Measurements from ENCODE around the gene SLC5A2. TPM values are rescaled to one million over a fixed set of nuclear protein-coding genes. Genes with fewer than 3 reads are reported as not detected.

Gene SLC5A2
- total and polyA plus RNA-seq, 2 of the 13 experiments (the other 11 are each of a cell fraction or from before 2014, with no cell fraction given): 0.24 to 0.97 TPM

DNA sequence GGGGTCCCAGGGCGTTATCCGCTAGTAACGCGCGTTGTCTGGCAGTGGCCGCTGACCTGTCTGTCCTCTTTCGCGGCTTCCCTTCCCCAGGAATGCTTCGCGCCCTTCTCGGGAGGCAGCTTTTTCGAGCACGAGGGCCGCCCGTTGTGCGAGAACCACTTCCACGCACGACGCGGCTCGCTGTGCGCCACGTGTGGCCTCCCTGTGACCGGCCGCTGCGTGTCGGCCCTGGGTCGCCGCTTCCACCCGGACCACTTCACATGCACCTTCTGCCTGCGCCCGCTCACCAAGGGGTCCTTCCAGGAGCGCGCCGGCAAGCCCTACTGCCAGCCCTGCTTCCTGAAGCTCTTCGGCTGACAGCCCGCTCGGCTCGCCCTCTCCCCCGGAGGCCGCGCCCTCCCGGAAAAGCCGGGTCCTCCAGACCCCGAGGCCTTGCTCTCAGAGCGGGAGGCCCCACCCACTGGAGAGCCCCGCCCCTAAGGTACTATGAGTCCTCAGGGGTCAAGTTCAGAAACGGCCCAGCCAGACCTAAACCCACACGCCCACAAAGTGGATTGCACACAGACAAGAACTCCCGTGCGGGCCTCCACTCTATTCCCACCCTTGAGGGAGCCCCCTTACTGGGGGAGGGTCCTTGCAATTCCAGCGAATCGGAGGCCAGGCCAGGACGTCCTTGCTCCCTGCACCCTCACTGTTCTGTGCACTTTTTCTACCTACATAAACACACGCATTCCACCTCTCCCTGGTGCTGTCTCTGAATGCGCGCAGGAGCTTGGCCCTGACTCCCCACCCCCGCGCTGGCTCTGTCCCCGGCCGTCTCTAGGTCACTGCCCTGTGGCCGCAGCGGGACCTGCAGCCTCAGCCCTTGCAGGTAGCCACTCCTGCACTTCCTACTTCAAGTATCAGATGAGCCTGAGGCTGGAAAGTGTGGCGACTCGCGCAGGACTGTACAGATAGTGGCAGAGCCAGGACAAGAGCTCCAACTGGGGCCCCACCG is 5.4 kb upstream of the SLC5A2 start (continued):
- TF ChIP-seq, protein P1, sequence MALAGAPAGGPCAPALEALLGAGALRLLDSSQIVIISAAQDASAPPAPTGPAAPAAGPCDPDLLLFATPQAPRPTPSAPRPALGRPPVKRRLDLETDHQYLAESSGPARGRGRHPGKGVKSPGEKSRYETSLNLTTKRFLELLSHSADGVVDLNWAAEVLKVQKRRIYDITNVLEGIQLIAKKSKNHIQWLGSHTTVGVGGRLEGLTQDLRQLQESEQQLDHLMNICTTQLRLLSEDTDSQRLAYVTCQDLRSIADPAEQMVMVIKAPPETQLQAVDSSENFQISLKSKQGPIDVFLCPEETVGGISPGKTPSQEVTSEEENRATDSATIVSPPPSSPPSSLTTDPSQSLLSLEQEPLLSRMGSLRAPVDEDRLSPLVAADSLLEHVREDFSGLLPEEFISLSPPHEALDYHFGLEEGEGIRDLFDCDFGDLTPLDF (CRISPR knock-in tag; IDR thresholded peaks at IDR 0.05): peak; percentile 49; the same call in 1 of the 2 replicates
- 0 out of 2 replicates have a peak, but pooled peaks have one; percentile 69 for TF ChIP-seq ATAD3A (CRISPR knock-in tag; IDR thresholded peaks at IDR 0.05)
- peak; percentile 74 for TF ChIP-seq ZNF44 (CRISPR knock-in tag; IDR thresholded peaks at IDR 0.05)
- TF ChIP-seq, protein P2, sequence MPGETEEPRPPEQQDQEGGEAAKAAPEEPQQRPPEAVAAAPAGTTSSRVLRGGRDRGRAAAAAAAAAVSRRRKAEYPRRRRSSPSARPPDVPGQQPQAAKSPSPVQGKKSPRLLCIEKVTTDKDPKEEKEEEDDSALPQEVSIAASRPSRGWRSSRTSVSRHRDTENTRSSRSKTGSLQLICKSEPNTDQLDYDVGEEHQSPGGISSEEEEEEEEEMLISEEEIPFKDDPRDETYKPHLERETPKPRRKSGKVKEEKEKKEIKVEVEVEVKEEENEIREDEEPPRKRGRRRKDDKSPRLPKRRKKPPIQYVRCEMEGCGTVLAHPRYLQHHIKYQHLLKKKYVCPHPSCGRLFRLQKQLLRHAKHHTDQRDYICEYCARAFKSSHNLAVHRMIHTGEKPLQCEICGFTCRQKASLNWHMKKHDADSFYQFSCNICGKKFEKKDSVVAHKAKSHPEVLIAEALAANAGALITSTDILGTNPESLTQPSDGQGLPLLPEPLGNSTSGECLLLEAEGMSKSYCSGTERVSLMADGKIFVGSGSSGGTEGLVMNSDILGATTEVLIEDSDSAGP (CRISPR knock-in tag; IDR thresholded peaks at IDR 0.05; ENCODE audit: borderline replicate concordance): peak; percentile 91
- TF ChIP-seq ONECUT2 (CRISPR knock-in tag; IDR thresholded peaks at IDR 0.05): no peak
- TF ChIP-seq, protein P3, sequence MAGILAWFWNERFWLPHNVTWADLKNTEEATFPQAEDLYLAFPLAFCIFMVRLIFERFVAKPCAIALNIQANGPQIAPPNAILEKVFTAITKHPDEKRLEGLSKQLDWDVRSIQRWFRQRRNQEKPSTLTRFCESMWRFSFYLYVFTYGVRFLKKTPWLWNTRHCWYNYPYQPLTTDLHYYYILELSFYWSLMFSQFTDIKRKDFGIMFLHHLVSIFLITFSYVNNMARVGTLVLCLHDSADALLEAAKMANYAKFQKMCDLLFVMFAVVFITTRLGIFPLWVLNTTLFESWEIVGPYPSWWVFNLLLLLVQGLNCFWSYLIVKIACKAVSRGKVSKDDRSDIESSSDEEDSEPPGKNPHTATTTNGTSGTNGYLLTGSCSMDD (CRISPR knock-in tag; IDR thresholded peaks at IDR 0.05): peak; percentile 83; the same call in 1 of the 2 replicates
- peak; percentile 3 for TF ChIP-seq MED8 (CRISPR knock-in tag; IDR thresholded peaks at IDR 0.05; ENCODE audit: insufficient replicate concordance)
- TF ChIP-seq KDM3A (CRISPR knock-in tag; IDR thresholded peaks at IDR 0.05; ENCODE audit: low read depth): peak; percentile 7; the same call in 1 of the 2 replicates
- TF ChIP-seq ZNF12 (CRISPR knock-in tag; IDR thresholded peaks at IDR 0.05): no peak
- no peak; the same call in 1 of the 2 replicates for TF ChIP-seq ZKSCAN8 (CRISPR knock-in tag; IDR thresholded peaks at IDR 0.05; ENCODE audit: borderline replicate concordance)
- TF ChIP-seq, protein P4, sequence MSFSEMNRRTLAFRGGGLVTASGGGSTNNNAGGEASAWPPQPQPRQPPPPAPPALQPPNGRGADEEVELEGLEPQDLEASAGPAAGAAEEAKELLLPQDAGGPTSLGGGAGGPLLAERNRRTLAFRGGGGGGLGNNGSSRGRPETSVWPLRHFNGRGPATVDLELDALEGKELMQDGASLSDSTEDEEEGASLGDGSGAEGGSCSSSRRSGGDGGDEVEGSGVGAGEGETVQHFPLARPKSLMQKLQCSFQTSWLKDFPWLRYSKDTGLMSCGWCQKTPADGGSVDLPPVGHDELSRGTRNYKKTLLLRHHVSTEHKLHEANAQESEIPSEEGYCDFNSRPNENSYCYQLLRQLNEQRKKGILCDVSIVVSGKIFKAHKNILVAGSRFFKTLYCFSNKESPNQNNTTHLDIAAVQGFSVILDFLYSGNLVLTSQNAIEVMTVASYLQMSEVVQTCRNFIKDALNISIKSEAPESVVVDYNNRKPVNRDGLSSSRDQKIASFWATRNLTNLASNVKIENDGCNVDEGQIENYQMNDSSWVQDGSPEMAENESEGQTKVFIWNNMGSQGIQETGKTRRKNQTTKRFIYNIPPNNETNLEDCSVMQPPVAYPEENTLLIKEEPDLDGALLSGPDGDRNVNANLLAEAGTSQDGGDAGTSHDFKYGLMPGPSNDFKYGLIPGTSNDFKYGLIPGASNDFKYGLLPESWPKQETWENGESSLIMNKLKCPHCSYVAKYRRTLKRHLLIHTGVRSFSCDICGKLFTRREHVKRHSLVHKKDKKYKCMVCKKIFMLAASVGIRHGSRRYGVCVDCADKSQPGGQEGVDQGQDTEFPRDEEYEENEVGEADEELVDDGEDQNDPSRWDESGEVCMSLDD (CRISPR knock-in tag; IDR thresholded peaks at IDR 0.05; ENCODE audit: borderline replicate concordance): no peak
- no peak for TF ChIP-seq SMAD9 (CRISPR knock-in tag; IDR thresholded peaks at IDR 0.05)
- TF ChIP-seq, protein P5, sequence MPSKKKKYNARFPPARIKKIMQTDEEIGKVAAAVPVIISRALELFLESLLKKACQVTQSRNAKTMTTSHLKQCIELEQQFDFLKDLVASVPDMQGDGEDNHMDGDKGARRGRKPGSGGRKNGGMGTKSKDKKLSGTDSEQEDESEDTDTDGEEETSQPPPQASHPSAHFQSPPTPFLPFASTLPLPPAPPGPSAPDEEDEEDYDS (CRISPR knock-in tag; IDR thresholded peaks at IDR 0.05): peak; percentile 45; the same call in 1 of the 2 replicates
- peak; percentile 88; the same call in 1 of the 2 replicates for TF ChIP-seq ZNF614 (CRISPR knock-in tag; IDR thresholded peaks at IDR 0.05; ENCODE audit: borderline replicate concordance)
- TF ChIP-seq ZNF703 (CRISPR knock-in tag; IDR thresholded peaks at IDR 0.05; ENCODE audit: borderline replicate concordance): peak; percentile 68; the same call in 1 of the 2 replicates
- peak; percentile 96 for TF ChIP-seq ZNF225 (CRISPR knock-in tag; IDR thresholded peaks at IDR 0.05)
- peak; percentile 70 for TF ChIP-seq HNRNPLL (IDR thresholded peaks at IDR 0.05; ENCODE audit: low read depth, low read length, poor library complexity, severe bottlenecking)
- peak; percentile 91; the same call in 1 of the 2 replicates for TF ChIP-seq ZC3H13 (CRISPR knock-in tag; IDR thresholded peaks at IDR 0.05)
- no peak; the same call in 1 of the 2 replicates for TF ChIP-seq BORCS8-MEF2B (CRISPR knock-in tag; IDR thresholded peaks at IDR 0.05)
- no peak for TF ChIP-seq ZBTB42 (CRISPR knock-in tag; IDR thresholded peaks at IDR 0.05)
- TF ChIP-seq, protein P6, sequence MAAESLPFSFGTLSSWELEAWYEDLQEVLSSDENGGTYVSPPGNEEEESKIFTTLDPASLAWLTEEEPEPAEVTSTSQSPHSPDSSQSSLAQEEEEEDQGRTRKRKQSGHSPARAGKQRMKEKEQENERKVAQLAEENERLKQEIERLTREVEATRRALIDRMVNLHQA (CRISPR knock-in tag; IDR thresholded peaks at IDR 0.05): no peak
